NCI-H187 treated with DMSO at 0.1 percent for 48 hours (cell line): ENCODE results near the gene SNX17.
"Not testable (repeated sequence)": the region's sequence is repeated elsewhere in the genome, so short reads cannot be mapped to it uniquely, and the experiment has no call there.

Source experiments
- DNase-seq: peaks from one replicate; lab custom pipeline; 2025; lab: John Stamatoyannopoulos, UW

Gene SNX17

GRCh38 chr2:27398962-27399361 is 28.5 kb downstream of the SNX17 start:
- DNase-seq, result no peak

GRCh38 chr2:27400348-27401135 is 30.1 kb downstream of the SNX17 start:
- DNase-seq, result no peak

- DNase-seq, result no peak
Observed at GRCh38 chr2:27407798-27408491, 37.5 kb downstream of the SNX17 start.

- no peak for DNase-seq
Observed at GRCh38 chr2:27408601-27409320, 38.3 kb downstream of the SNX17 start.

GRCh38 chr2:27409321-27410073 is 39.1 kb downstream of the SNX17 start, which contains the start of gene PPM1G:
TSS of gene PPM1G (minus strand) at chr2:27409591. CDS start at chr2:27409422, 169 bp downstream.
- DNase-seq, result peak; percentile 68

- no peak for DNase-seq
Observed at GRCh38 chr2:27412419-27413152, 42.2 kb downstream of the SNX17 start.

- no peak for DNase-seq
Observed at GRCh38 chr2:27416151-27416550, 45.7 kb downstream of the SNX17 start.

GRCh38 chr2:27420996-27421395 is 50.6 kb downstream of the SNX17 start:
- DNase-seq, result no peak

GRCh38 chr2:27421660-27422250 is 51.3 kb downstream of the SNX17 start:
- DNase-seq, result no peak

- DNase-seq, result no peak
Observed at GRCh38 chr2:27422958-27423357, 52.5 kb downstream of the SNX17 start.

GRCh38 chr2:27425039-27425438 is 54.6 kb downstream of the SNX17 start:
- not testable (repeated sequence) for DNase-seq
